Measurements from ENCODE around the gene MRPS22. TPM values are rescaled to one million over a fixed set of nuclear protein-coding genes. Genes with fewer than 3 reads are reported as not detected.
"Not testable (repeated sequence)": the region's sequence is repeated elsewhere in the genome, so short reads cannot be mapped to it uniquely, and the experiment has no call there.

Gene MRPS22
- total RNA-seq, 1 donor from 2014 or later = 30.4 TPM

DNA sequence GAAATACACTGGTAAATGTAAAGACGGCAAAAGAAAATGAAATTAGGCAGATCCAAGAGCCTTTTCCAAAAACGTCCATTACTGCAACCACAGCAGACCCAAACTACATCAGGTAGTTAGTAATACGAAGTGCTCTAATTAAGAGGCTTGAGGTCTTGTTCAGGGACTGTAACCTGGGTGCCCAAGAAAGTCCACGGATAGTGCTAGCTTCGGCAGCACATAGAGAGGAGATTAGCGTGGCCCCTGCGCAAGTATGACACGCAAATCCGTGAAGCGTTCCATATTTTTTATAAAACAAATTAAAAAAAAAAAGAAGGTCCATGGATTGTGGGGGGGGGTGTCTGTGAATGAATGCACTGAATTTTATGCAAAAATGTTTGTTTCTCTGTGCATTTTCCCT lies 44.3 kb downstream of the MRPS22 start:
- H3K4me3 Mint-ChIP-seq (ENCODE audit: unreplicated experiment) = peak overlapping the region; percentile 91
- peaks cover 57% of the 10 kb centered on the region for H3K4me1 Mint-ChIP-seq (ENCODE audit: unreplicated experiment)
- H3K36me3 Mint-ChIP-seq (ENCODE audit: unreplicated experiment) = no peaks in the 10 kb centered on the region
- no peak overlapping the region for H3K27ac Mint-ChIP-seq (ENCODE audit: unreplicated experiment)
- no peaks in the 10 kb centered on the region for H3K27me3 Mint-ChIP-seq (ENCODE audit: unreplicated experiment)
- H3K9me3 Mint-ChIP-seq (ENCODE audit: unreplicated experiment) = no peaks in the 10 kb centered on the region
- TF ChIP-seq, protein P1, sequence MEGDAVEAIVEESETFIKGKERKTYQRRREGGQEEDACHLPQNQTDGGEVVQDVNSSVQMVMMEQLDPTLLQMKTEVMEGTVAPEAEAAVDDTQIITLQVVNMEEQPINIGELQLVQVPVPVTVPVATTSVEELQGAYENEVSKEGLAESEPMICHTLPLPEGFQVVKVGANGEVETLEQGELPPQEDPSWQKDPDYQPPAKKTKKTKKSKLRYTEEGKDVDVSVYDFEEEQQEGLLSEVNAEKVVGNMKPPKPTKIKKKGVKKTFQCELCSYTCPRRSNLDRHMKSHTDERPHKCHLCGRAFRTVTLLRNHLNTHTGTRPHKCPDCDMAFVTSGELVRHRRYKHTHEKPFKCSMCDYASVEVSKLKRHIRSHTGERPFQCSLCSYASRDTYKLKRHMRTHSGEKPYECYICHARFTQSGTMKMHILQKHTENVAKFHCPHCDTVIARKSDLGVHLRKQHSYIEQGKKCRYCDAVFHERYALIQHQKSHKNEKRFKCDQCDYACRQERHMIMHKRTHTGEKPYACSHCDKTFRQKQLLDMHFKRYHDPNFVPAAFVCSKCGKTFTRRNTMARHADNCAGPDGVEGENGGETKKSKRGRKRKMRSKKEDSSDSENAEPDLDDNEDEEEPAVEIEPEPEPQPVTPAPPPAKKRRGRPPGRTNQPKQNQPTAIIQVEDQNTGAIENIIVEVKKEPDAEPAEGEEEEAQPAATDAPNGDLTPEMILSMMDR (IDR thresholded peaks at IDR 0.05) = no peak
- DNase-seq (ENCODE audit: extremely low spot score, unreplicated experiment) = no peak

DNA sequence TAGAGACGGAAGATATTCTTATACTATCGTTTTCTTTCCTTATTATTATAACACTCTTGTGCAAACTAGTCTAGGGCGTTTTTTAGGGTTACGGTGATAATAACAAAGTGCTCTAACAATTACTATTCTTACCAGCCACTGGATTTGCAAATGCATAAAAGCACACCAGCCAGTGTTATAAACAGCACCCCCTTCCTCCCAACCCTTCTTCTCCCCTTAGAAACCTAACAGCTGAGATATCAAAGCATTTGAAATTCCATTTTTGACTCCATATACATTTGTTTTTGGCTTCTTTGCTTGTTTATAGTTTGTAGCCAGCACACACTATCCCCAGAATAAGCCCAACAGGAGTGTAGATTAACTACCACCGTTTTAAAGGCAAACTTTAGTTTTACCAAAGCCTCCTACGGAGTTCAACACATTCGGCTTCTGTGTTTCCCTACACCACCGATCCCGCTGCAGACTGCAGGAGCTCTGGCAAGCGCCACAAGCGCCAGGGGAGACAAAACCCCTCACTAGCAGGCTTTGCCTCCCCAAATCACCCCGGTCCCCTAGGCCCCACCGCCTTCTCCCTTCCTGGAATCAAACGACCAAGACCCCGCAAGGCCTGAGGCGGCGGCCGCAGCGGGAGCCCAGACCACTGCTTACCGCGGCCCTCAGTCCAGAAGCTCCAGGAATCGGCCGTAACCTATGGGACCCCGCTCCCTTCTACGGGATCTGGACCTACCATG lies 45.2 kb downstream of the MRPS22 start:
- Mint-ChIP-seq H3K27me3 (ENCODE audit: unreplicated experiment) (no peaks in the 10 kb centered on the region), H3K27ac (ENCODE audit: unreplicated experiment) (peak overlapping the region; percentile 99), H3K4me1 (ENCODE audit: unreplicated experiment) (peaks cover 57% of the 10 kb centered on the region), H3K9me3 (ENCODE audit: unreplicated experiment) (no peaks in the 10 kb centered on the region), H3K36me3 (ENCODE audit: unreplicated experiment) (no peaks in the 10 kb centered on the region), H3K4me3 (ENCODE audit: unreplicated experiment) (peak overlapping the region; percentile 91)
- TF ChIP-seq, protein P1 (IDR thresholded peaks at IDR 0.05) = no peak
- no peak for DNase-seq (ENCODE audit: extremely low spot score, unreplicated experiment)

DNA sequence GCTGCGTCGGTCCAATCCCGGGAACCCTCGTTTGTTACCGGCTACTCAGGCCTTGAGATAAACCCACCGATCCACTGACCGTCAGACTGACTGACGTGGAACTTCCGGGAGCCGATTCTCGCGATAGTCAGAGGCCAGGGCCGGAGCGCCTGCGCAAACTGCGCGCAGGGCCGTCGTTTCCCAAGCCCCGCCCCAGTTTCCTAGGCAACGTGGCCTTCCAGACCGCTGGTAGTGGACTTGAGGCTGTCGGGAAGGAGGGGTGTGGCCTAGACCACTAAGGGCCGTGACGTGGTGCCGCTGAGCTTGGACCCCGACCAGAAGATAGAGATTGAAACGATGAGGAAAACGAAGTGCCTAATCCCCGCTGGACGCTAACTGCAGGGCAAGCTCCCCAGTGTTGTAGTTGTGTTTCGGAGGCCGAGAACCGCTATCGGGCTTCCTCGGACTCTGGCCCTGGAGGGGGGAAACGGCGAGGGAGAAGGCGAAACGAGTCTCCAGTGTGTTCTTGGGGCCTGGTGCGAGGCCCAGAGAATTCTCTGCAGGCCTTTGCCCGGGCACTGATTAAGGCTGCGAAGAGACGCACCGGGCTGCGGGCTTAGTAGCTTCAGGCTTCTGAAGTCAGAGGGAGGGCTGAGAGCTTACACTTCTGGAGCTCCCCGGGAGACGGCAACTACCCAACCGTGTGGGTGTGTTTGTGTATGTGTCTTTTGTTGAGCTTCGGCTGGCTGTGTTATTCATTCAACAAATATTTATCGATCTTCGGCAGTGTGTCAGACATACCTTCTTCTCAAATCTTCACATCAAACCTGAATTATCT lies 45.9 kb downstream of the MRPS22 start, which contains the start of gene COPB2:
Gene COPB2 (minus strand): TSS at position 96 of the 817 bp plus-strand sequence. CDS start 97 bp downstream, outside the sequence.
- no peaks in the 10 kb centered on the region for H3K36me3 Mint-ChIP-seq (ENCODE audit: unreplicated experiment)
- H3K27me3 Mint-ChIP-seq (ENCODE audit: unreplicated experiment) = no peaks in the 10 kb centered on the region
- peak within 1 kb of the TSS; percentile 91 for H3K4me3 Mint-ChIP-seq (ENCODE audit: unreplicated experiment)
- TF ChIP-seq, protein P1 (IDR thresholded peaks at IDR 0.05) = no peak
- peaks cover 51% of the 10 kb centered on the region for H3K4me1 Mint-ChIP-seq (ENCODE audit: unreplicated experiment)
- DNase-seq (ENCODE audit: extremely low spot score, unreplicated experiment) = peak; percentile 100
- H3K27ac Mint-ChIP-seq (ENCODE audit: unreplicated experiment) = peak within 1 kb of the TSS; percentile 99
- H3K9me3 Mint-ChIP-seq (ENCODE audit: unreplicated experiment) = no peaks in the 10 kb centered on the region

DNA sequence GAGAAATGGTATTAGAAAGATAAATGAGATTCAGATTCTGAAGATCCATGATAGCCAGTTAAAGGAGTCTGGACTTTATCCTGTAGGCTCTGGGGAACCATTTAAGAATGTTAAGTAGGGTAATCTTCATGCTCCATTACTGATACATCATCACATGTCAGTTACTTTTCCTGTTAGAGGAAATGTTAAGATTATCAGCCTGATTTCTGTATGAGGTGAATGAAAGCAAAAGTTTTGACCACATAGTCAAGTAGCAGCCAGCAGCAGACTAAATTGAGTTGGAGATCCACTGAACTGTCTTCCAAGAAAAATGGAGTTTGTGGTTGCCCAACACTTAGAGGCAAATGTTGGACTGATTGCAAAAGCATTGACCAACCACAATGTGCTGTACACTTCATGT lies 50.3 kb downstream of the MRPS22 start:
- TF ChIP-seq, protein P1 (IDR thresholded peaks at IDR 0.05) = no peak
- peaks cover 12% of the 10 kb centered on the region for H3K4me1 Mint-ChIP-seq (ENCODE audit: unreplicated experiment)
- H3K36me3 Mint-ChIP-seq (ENCODE audit: unreplicated experiment) = peaks cover 1% of the 10 kb centered on the region
- no peak overlapping the region for H3K4me3 Mint-ChIP-seq (ENCODE audit: unreplicated experiment)
- H3K27ac Mint-ChIP-seq (ENCODE audit: unreplicated experiment) = no peak overlapping the region
- DNase-seq (ENCODE audit: extremely low spot score, unreplicated experiment) = no peak
- H3K9me3 Mint-ChIP-seq (ENCODE audit: unreplicated experiment) = no peaks in the 10 kb centered on the region
- H3K27me3 Mint-ChIP-seq (ENCODE audit: unreplicated experiment) = no peaks in the 10 kb centered on the region

DNA sequence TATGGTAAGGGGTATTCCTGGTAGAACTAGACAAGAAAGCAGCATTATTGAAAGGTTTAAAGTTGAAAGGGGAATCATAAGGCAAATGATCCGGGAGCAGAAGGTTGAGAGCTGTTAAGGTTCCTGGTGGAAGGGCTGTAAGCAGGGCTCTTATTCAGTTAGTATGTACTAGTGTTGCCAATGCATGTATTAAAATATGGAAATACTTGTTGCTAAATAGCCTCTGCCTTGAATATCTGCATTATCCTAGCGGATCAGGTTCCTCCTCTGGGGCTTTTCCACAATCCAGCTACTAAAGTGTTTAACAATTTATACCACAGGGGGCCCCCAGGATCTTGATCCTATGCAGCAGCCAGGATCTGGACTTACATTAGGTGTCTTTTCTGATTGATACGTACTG lies 52.9 kb downstream of the MRPS22 start:
- Mint-ChIP-seq H3K4me3 (ENCODE audit: unreplicated experiment) (no peak overlapping the region), H3K27me3 (ENCODE audit: unreplicated experiment) (no peaks in the 10 kb centered on the region), H3K27ac (ENCODE audit: unreplicated experiment) (no peak overlapping the region), H3K9me3 (ENCODE audit: unreplicated experiment) (peaks cover 4% of the 10 kb centered on the region), H3K36me3 (ENCODE audit: unreplicated experiment) (peaks cover 7% of the 10 kb centered on the region), H3K4me1 (ENCODE audit: unreplicated experiment) (no peaks in the 10 kb centered on the region)
- TF ChIP-seq, protein P1 (IDR thresholded peaks at IDR 0.05) = no peak
- DNase-seq (ENCODE audit: extremely low spot score, unreplicated experiment) = no peak

DNA sequence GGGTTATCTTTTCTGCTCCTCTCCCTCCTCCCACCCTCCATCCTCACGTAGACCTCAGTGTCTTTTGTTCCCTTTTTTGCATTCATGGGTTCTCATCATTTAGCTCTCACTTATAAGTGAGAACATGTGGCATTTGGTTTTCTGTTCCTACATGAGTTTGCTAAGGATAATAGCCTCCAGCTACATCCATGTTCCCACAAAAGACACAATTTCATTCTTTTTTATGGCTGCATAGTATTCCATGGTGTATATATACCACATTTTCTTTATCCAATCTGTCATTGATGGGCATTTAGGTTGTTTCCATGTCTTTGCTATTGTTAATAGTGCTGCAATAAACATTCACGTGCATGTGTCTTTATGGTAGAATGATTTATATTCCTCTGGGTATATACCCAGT lies 57.3 kb downstream of the MRPS22 start:
- Mint-ChIP-seq H3K9me3 (ENCODE audit: unreplicated experiment) (peaks cover 26% of the 10 kb centered on the region), H3K36me3 (ENCODE audit: unreplicated experiment) (peaks cover 36% of the 10 kb centered on the region)
- H3K4me3 Mint-ChIP-seq (ENCODE audit: unreplicated experiment); H3K27me3 Mint-ChIP-seq (ENCODE audit: unreplicated experiment); H3K4me1 Mint-ChIP-seq (ENCODE audit: unreplicated experiment); DNase-seq (ENCODE audit: extremely low spot score, unreplicated experiment); H3K27ac Mint-ChIP-seq (ENCODE audit: unreplicated experiment): not testable (repeated sequence)

Measured in osteocyte (in vitro differentiated cells).